ENCODE measurements around the gene APLP1.

DNA sequence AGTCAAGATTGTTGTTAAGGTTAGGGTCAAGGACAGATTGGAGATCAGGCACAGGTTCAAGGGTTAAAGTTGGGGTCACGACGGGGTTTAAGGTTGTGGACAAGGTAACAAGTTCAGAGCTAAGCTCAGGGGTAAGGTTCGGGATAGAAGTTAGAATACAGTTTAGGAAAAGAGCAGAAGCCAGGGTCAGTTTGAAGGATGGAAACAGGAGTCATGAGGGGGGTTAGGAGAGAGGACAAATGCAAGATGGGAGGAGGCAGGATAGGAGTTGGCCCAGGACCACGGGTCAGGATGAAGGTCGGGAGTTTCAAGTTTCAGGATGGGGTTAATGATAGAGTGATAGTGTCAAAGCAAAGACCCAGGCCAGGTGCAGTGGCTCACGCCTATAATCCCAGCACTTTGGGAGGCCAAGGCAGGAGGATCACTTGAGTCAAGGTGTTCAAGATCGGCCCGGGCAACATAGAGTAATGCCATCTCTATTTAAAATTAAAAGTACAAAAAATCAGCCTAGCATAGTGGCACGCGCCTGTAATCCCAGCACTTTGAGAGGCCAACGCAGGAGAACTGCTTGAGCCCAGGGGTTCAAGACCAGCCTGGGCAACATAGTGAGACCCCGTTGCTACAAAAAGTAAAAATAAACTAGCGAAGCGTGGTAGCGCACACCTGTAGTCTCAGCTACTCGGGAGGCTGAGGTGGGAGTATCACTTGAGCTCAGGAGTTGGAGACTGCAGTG lies 23.7 kb upstream of the APLP1 start:
- TF ChIP-seq, protein P1, sequence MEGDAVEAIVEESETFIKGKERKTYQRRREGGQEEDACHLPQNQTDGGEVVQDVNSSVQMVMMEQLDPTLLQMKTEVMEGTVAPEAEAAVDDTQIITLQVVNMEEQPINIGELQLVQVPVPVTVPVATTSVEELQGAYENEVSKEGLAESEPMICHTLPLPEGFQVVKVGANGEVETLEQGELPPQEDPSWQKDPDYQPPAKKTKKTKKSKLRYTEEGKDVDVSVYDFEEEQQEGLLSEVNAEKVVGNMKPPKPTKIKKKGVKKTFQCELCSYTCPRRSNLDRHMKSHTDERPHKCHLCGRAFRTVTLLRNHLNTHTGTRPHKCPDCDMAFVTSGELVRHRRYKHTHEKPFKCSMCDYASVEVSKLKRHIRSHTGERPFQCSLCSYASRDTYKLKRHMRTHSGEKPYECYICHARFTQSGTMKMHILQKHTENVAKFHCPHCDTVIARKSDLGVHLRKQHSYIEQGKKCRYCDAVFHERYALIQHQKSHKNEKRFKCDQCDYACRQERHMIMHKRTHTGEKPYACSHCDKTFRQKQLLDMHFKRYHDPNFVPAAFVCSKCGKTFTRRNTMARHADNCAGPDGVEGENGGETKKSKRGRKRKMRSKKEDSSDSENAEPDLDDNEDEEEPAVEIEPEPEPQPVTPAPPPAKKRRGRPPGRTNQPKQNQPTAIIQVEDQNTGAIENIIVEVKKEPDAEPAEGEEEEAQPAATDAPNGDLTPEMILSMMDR (IDR thresholded peaks at IDR 0.05 in 4 of 5, conservative IDR thresholded peaks at IDR 0.05 in 1 of 5), result no peak
- TF ChIP-seq POLR2A (IDR thresholded peaks at IDR 0.05), result no peak

Data from gastrocnemius medialis (tissue), 4 donors.